Esophagus muscularis mucosa (tissue), 4 donors: ENCODE results near the gene CLCNKB. TPM values are rescaled to one million over a fixed set of nuclear protein-coding genes. Genes with fewer than 3 reads are reported as not detected.

Source experiments
- DNase-seq: peaks from one replicate; pipeline ENCODE4 v3.0.0-alpha.2; 2017; ENCODE audit errors: extremely low spot score
- H3K27ac ChIP-seq, 4 donors: fragments of 200-600 bp; sonication (generic); replicated peaks in 1 of 4; 1 replicate in 3 of 4; 2 replicates in 1 of 4; pipeline ENCODE4 v1.5.1; 2016 to 2019; ENCODE audit warnings: mild to moderate bottlenecking in 1 of 4
- H3K27me3 ChIP-seq, 4 donors: fragments of 200-600 bp; sonication (generic); one replicate each; pipeline versions ENCODE4 v1.5.1 to v1.6.0; 2016 to 2019
- H3K36me3 ChIP-seq, 4 donors: fragments of 200-600 bp; sonication (generic); one replicate each; pipeline ENCODE4 v1.5.1; 2016 to 2019
- H3K4me1 ChIP-seq, 4 donors: fragments of 200-600 bp; sonication (generic); one replicate each; pipeline ENCODE4 v1.5.1; 2016 to 2019
- H3K4me3 ChIP-seq, 4 donors: fragments of 200-600 bp; sonication (generic); 1 replicate in 2 of 4; 2 replicates in 2 of 4; pipeline ENCODE4 v1.5.1; 2016 to 2019; ENCODE audit warnings: mild to moderate bottlenecking in 4 of 4, moderate library complexity in 1 of 4
- H3K9me3 ChIP-seq, 4 donors: fragments of 200-600 bp; sonication (generic); 1 replicate in 3 of 4; 2 replicates in 1 of 4; pipeline ENCODE4 v1.5.1; 2016 to 2019
- EP300 ChIP-seq: sonication (generic); formaldehyde crosslinking; IDR thresholded peaks from one replicate; pipeline ENCODE4 v1.6.1; 2017; ENCODE audit warnings: antibody characterized with exemption
- POLR2A ChIP-seq: fragments of 450-650 bp; IDR thresholded peaks from one replicate; pipeline ENCODE4 v1.6.1; 2017; ENCODE audit warnings: antibody characterized with exemption, moderate library complexity, mild to moderate bottlenecking, low read depth
- POLR2AphosphoS5 ChIP-seq, 2 donors: sonication (generic); formaldehyde crosslinking; IDR thresholded peaks; one replicate each; pipeline ENCODE4 v1.6.1; 2017; ENCODE audit warnings: antibody characterized with exemption in 2 of 2
- WGBS: methylation state at CpG from one replicate; pipeline ENCODE4 v1.1.5; 2018; 5-methylcytosine and 5-hydroxymethylcytosine counted together
- intact Hi-C: fragments of 100-400 bp; cut with DNase I; formaldehyde crosslinking; loops from one replicate; pipeline ENCODE4 v1.15.1; 2023
- total RNA-seq, 4 donors: library from RNA; depleted of rRNA; stranded (reverse); fragments of >200 nt; gene quantifications; one replicate each; pipeline versions ENCODE4 v1.1.0 to v1.2.1, GENCODE V29; 2016
- TF ChIP-seq, protein P1 (sequence below), 3 experiments: fragments of 200-600 bp in 2 of 3; fragments of 450-650 bp in 1 of 3; sonication (generic) in 2 of 3; IDR thresholded peaks; one replicate each; pipeline ENCODE4 v1.5.1; 2017 to 2019; ENCODE audit warnings: antibody characterized with exemption in 3 of 3, mild to moderate bottlenecking in 2 of 3, moderate library complexity in 1 of 3

The CLCNKB gene
- total RNA-seq, 4 donors from 2014 or later, result 0.34 TPM; not detected in 3

DNA sequence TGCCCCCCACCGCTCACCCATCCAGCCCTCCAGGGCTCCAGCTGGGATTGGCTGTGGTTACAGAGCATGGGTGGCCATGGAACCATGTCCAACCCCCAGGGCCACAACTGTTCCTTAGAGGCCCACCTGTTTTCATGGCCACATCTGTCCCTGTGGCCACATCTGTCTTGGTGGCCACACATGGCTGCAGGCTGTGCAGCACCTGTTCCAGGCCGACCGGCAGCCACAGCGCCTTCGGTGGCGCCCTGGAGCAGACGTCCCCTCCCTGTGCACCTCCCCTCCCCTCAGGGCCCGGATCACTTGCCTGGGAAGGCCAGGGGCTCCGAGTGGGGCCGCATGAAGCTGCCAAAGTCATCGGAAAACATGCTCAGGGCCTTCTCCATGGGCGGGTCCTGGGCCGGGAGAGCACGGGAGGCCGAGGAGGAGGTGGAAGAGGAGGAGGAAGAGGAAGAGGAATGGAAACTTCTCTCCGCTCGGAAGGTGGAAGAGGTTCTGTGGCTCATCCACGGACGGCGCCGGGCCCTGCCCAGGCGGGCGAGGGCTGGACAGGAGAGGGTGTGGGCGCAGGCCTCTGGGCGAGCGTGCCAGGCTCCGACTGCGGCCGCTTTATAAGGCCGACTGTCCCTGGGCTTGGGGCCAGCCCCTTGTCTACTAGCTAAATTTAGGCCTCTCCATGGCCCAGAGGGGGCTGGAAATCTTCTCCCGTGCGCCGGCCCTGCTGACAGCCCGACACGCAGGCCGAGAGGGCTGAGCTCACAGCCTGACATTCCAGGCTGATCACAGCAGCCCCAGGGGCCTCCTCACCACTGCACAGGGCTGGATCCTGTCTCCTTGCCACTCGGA lies 25.9 kb upstream of the CLCNKB start, which contains the start of gene HSPB7:
HSPB7 (minus strand) TSS at position 583 of the 843 bp plus-strand sequence; CDS start at position 503, 80 bp downstream.
- 14% methylated on average over 24 of the region's 37 CpGs for WGBS
- no peaks in the 10 kb centered on the region for H3K9me3 ChIP-seq
- TF ChIP-seq, protein P1, sequence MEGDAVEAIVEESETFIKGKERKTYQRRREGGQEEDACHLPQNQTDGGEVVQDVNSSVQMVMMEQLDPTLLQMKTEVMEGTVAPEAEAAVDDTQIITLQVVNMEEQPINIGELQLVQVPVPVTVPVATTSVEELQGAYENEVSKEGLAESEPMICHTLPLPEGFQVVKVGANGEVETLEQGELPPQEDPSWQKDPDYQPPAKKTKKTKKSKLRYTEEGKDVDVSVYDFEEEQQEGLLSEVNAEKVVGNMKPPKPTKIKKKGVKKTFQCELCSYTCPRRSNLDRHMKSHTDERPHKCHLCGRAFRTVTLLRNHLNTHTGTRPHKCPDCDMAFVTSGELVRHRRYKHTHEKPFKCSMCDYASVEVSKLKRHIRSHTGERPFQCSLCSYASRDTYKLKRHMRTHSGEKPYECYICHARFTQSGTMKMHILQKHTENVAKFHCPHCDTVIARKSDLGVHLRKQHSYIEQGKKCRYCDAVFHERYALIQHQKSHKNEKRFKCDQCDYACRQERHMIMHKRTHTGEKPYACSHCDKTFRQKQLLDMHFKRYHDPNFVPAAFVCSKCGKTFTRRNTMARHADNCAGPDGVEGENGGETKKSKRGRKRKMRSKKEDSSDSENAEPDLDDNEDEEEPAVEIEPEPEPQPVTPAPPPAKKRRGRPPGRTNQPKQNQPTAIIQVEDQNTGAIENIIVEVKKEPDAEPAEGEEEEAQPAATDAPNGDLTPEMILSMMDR (IDR thresholded peaks at IDR 0.05), result no peak
- TF ChIP-seq POLR2A (peak; percentile 89), POLR2AphosphoS5 (IDR thresholded peaks at IDR 0.05) (peak; percentile 91 to 99)
- peak within 1 kb of the TSS; percentile 59 to 72 (median 66) for H3K4me3 ChIP-seq
- intact Hi-C loops, result no loop called here
- peak within 1 kb of the TSS; percentile 92 to 99 (median 98) for H3K27ac ChIP-seq
- peaks cover 0 to 24% (median 0%) of the 10 kb centered on the region in 4 donors for H3K36me3 ChIP-seq
- peaks cover 45 to 98% (median 91%) of the 10 kb centered on the region in 4 donors for H3K4me1 ChIP-seq
- peak; percentile 94 for DNase-seq
- H3K27me3 ChIP-seq, result no peaks in the 10 kb centered on the region

DNA sequence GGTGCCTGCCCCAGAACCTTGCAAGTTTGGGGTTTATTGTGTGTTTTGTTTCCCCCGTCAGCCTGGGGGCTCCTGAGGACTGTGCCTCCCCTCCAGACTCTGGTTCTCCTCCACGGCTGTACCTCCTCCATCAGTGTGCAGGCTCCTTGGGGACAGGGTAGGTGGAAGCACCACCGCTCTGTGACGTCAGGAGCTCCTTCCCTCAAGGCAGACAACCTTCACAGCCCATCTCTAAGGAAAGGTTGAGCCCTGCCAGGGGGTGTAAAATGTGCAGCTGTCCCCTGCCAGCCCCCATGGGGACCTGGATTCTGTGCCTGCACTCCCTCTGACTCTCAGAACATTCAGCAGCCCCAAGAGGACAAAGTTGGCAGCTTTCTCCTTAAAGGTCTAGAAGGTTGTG lies 25.3 kb upstream of the CLCNKB start:
- 48% methylated on average over 3 of the region's 4 CpGs for WGBS
- Histone ChIP-seq H3K9me3 (no peaks in the 10 kb centered on the region), H3K27ac (peak overlapping the region; percentile 92 to 99 (median 98)), H3K36me3 (peaks cover 0 to 24% (median 0%) of the 10 kb centered on the region in 4 donors), H3K4me1 (peaks cover 39 to 92% (median 84%) of the 10 kb centered on the region in 4 donors), H3K4me3 (peak overlapping the region; percentile 59 to 72 (median 66)), H3K27me3 (no peaks in the 10 kb centered on the region)
- DNase-seq, result no peak
- intact Hi-C loops, result no loop called here
- TF ChIP-seq, protein P1 (IDR thresholded peaks at IDR 0.05), result no peak
- TF ChIP-seq EP300 (no peak), POLR2AphosphoS5 (IDR thresholded peaks at IDR 0.05) (no peak)

DNA sequence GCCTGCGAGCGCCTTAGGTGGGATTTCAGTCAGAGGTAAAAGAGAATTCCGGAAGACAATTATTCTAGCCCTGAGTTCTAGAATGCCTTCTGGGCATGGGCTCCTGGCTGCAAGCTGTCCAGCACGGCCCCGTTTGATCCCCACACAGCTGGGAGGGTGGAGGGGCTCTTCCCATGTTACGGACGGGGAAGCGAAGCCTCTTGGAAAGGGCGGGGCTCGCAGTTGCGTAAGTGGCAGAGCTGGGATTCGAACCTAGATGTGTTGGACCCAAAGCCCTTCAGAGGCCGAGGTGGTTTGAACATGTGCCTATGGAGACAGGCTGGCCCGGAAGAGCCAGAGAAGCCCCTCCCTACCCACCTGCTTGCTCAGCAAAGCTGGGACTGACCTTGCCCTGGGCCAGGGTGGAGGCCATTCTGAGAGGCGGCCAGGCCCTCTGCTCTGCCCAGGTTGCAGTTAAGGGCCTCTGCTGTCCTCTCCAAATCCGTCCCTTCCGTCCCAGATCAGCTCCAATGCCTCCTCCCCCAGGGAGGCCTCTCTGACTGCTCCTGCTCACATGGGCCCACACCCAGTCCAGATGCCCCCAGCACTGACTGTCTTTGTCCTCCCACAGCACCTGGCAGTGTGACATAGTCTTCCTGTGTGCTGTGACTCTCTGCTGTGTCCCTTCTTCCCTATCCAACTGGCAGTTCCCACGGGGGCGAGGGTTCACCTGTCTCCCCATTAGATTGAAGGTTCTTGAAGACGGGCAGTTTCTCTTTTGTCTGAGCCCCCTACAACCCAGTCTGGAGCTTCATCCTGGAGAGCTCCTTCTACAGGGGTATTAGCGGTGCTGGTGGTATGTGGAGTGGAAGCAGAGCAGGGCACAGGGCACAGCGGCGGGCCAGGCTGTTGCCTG lies 24.6 kb upstream of the CLCNKB start:
- Histone ChIP-seq H3K9me3 (no peaks in the 10 kb centered on the region), H3K27ac (peak overlapping the region; percentile 92 to 99 (median 98)), H3K36me3 (peaks cover 0 to 24% (median 0%) of the 10 kb centered on the region in 4 donors), H3K27me3 (no peaks in the 10 kb centered on the region), H3K4me1 (peaks cover 32 to 85% (median 77%) of the 10 kb centered on the region in 4 donors), H3K4me3 (peak overlapping the region in 3 of 4 donors; percentile 65 to 72 (median 66))
- DNase-seq, result no peak
- TF ChIP-seq POLR2AphosphoS5 (IDR thresholded peaks at IDR 0.05), result peak; percentile 19 to 45
- TF ChIP-seq, protein P1 (IDR thresholded peaks at IDR 0.05), result no peak
- TF ChIP-seq EP300, result no peak
- 47% methylated on average over 9 of the region's 23 CpGs for WGBS
- intact Hi-C loops, result no loop called here

DNA sequence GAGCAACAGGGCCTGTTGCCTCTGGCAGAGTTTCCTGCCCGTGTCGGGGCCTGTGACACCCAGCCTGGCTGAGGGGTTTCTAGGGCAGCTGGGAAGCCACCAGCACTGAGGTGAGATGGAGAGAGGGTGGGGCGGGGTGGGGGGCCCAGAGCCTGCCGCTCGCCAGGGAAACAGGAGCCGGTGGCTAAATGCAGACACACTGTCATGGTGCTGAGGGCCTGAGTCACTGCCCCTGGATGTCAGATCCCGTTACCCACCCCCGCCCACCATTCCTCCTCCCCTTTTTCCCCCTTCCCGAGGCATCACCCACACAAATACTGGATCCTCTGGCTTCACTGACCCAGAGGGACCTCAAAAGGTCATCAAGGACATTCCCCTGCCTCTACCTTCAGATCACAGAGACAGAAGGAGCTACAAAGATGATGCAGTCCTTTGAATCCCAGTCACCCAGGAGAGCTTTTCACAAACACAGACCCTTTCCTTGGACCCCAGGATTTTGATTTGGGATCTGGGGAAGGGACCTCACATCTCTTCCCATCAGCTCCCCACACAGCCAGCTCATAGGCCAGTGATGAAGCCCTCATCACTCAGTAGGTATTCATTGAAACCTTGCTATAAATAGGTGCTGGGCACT lies 23.8 kb upstream of the CLCNKB start:
- intact Hi-C loops, result no loop called here
- no peak for DNase-seq

More for the DNA sequence above, 23.8 kb upstream of the CLCNKB start:
- TF ChIP-seq, protein P1 (IDR thresholded peaks at IDR 0.05), result no peak
- TF ChIP-seq POLR2AphosphoS5 (IDR thresholded peaks at IDR 0.05) (no peak), POLR2A (no peak), EP300 (no peak)
- H3K27me3 ChIP-seq, result no peaks in the 10 kb centered on the region
- peaks cover 26 to 77% (median 70%) of the 10 kb centered on the region in 4 donors for H3K4me1 ChIP-seq
- H3K36me3 ChIP-seq, result peaks cover 0 to 24% (median 0%) of the 10 kb centered on the region in 4 donors
- H3K27ac ChIP-seq, result peak overlapping the region; percentile 92 to 99 (median 98)
- H3K4me3 ChIP-seq, result no peak overlapping the region
- WGBS, result 44% methylated on average over 6 of the region's 9 CpGs
- no peaks in the 10 kb centered on the region for H3K9me3 ChIP-seq
